GM18517 (cell line): ENCODE results near the gene RPUSD3.

Source experiments
- ATAC-seq: cut with Tn5 transposase; IDR thresholded peaks from one replicate; pipeline ENCODE4 v1.9.1; 2021; ENCODE audit warnings: mild to moderate bottlenecking, moderate library complexity; ENCODE audit not compliant: unreplicated experiment

The RPUSD3 gene

DNA sequence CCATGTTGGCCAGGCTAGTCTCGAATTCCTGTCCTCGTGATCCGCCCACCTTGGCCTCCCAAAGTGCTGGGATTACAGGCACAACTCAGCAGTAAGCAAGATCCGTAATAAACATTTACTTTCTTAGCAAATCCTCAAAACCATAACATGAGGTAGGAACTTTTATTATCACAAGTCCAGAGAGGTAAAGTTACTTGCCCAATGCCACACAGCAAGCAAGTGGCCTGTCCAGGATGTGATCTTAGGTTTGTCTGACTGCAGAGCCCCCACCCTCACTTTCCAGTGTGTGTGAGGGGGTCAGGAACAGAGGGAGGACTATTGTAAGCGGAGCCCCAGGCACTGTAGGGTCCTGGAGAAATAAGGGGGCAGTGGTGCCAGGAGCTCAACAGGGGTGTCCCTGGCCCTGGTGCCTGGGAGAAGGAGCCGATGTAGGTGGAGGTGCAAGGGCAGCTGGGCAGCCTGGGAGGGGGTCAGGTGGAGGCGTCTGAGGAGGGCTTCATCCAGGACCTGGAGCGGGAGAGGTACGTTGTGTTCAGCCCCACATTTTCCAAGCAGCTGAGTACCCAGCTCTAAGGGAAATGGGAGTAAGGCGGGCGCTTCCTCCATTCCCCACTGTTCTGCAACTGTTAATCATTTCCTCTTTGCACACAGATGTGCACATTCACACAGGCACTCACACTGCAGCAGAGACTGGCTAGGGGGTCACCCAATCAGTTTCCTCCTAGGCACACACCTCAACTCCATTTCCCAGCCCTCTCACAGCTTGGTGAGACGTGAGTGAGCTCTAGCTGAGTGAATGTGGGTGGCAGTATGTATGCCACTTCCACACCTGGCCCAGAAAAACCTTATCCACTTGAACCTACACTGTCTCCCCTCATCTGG, 5.9 kb downstream of the RPUSD3 start:
- no peak for ATAC-seq

- no peak for ATAC-seq
Measured at GRCh38 chr3:9834520-9835380, 9.1 kb downstream of the RPUSD3 start.

DNA sequence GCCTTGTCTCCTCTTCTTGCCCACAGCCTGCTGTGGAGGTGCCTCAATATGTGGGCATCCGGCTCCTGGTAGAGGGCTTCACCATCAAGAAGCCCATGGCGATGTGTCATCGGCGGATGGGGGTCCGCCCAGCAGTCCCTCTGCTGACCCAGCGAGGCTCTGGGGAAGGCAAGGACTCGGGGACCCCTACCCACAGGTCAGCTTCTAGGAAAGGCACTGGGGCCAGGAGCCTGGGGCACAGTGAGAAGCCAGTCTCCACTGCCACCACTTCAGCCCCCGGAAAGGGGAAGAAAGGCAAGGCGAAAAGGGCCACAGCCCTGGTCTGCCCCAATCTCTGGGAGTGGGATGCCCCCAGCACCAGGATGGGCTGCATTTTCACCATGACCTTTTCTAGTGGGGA, 10.7 kb downstream of the RPUSD3 start:
- no peak for ATAC-seq

DNA sequence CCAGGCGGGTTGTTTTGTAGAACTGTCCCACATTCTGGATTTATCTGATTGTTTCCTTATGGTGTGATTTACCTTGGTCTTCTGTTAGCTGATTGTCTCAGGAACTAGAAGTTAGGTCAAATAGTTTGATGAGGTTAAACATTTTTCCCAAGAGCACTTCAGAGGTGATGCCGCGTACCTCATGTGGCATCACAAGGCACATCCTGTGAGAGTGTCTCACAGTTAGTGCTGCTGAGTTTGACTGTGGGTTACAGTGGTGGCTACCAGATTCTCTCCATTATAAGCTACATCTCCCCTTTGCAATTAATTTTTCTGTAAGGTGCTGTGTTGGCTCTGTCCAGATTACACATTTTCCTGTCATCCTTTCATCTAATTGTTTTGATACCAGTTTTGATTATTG, 12.6 kb downstream of the RPUSD3 start:
- no peak for ATAC-seq

DNA sequence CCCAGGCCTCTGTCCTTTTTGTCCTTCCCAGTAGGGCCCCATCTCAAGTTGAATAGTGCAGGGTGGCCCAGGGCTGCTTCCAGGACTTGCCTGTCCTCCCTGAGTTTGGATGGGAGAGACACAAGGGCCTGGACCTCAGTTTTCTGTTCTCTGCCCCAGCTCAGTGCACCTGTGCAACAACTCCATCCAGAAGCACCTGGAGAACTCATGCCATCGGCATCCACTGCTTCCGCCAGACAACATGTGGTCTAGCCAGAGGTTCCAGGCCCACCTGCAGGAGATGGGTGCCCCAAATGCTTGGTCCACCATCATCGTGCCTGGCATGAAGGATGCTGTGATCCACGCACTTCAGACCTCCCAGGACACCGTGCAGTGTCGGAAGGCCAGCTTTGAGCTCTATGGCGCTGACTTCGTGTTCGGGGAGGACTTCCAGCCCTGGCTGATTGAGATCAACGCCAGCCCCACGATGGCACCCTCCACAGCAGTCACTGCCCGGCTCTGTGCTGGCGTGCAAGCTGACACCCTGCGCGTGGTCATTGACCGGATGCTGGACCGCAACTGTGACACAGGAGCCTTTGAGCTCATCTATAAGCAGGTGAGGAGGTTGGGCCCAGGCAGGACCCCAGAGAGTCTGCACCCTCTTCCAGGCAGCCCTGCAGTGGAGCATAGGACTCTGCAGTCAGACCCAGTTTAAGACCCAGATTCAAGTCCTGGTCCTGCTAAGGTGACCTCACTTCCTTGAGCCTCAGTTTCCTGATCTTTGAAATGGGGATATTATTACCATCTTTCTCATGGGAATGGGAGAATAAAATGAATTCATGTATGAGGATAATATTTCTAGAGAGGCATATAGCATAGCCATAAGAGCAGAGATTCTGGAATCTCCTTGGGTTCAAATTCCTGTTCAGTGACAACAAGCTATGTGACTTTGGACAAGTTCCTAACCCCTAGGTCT, 14.7 kb downstream of the RPUSD3 start:
- no peak for ATAC-seq

DNA sequence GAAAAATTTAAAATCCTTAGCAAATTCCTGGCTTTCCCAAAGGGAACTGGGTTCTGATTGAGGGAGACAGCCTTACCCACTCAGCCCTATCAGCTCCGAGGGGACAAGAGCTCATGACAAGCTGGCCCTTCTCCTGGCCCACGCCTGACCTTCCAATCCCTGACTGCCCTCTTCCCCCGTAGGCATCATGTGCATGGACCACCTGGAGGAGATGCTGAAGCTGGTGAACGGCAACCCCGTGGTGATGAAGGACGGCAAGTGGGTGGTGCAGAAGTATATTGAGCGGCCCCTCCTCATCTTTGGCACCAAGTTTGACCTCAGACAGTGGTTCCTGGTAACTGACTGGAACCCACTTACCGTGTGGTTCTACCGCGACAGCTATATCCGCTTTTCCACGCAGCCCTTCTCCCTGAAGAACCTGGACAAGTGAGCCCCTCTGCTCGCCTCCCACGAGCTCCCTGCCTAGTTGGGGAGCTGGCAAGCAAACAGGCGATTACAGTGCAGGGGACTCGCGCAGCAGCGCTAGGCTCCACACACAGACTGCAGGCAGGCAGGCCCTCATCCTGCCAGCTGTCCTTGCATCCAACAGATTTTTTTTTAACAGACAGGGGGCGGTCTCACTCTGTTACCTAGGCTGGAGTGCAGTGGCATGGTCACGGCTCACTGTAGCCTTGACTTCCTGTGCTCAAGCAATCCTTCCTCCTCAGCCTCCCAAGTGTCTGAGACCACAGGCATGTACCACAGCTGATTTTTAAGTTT, 16.8 kb downstream of the RPUSD3 start:
- no peak for ATAC-seq

DNA sequence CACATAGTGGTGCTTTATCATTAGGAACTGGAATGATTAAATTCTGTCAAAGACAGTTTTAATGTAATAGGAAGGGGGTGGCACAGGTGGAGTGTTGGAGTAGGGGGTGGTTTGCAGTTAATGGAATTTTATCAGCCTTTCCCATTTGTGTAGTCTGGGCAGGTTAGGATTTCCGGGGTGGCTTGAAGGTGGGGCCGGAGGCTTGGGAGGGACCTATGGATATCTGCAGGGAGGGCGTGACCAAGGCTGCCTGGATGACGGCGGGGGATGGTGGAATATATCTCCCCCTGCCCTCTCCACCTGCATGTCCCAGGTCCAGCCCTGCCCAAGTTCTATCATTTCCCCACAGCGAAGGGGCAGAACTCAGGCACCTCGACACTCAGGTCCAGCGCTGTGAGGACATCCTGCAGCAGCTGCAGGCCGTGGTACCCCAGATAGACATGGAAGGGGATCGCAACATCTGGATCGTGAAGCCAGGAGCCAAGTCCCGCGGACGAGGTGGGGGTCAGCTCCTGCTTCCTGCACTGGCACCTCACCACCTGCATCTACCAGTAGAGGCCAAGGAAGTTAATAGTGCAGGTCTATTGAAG, 18.3 kb downstream of the RPUSD3 start:
- ATAC-seq: no peak

- ATAC-seq: no peak
Measured at GRCh38 chr3:9820946-9821345, 22.9 kb downstream of the RPUSD3 start.

DNA sequence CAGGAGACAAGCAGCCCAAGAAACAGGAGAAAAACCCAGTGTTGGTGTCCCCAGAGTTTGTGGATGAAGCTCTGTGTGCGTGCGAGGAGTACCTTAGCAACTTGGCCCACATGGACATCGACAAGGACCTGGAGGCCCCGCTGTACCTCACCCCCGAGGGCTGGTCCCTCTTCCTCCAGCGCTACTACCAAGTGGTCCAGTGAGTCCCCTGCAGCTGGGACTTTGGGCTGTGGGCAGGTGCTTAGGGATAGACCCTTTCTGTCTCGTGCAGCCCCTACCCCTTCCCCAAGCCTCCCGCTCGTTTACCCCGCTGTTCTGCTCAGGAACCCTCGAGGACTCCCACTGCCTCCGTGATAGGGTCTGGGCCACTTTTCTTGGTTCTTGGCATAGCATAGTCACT, 23.3 kb downstream of the RPUSD3 start:
- no peak for ATAC-seq

DNA sequence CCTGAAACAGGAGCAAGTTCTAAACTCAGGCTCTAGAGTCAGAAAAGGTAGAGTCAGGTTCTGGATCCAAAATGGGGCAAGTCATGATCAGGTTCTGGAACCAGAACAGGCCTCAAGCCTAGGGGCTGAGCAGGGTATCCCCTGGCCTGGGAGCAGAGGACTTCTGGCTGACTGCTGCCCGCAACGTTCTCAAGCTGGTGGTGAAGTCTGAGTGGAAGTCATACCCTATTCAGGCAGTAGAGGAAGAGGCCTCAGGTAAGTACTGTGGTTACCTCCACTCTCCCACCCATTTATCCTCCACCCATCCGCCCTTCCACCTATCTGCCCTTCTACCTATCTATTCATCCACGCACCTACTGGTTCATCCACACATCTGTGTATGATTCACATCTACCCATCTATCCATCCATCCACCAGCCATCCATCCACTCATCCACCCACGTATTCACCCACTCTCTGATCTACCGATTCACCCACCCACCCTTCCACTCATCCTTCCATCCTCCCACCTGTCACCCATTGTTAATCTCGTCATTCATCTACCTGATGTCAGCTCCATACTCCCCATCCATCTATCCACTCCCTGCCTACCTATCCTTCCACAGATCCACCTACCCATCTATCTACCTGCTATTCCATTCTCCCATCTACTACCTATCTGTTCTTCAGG, 25.0 kb downstream of the RPUSD3 start:
- ATAC-seq: no peak

DNA sequence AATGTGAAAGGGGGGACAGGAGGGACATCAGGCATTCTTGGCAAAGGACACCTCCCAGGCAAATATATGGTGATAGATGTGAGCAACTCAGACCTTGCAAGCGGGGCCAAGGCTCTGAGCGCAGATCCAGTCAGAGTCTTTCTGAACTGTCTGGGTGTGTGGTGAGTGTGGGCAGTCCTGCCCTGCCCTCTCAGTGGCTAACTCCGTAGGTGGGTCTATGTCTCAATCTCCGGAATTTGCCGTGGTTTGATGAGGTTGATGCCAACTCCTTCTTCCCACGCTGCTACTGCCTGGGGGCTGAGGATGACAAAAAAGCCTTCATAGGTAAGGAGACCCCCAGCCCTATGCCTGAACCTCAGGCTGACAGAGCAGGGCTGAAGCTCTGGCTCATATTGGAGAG, 26.4 kb downstream of the RPUSD3 start:
- no peak for ATAC-seq

- ATAC-seq: no peak
Measured at GRCh38 chr3:9815986-9816385, 27.8 kb downstream of the RPUSD3 start.

GRCh38 chr3:9812870-9813483, 30.8 kb downstream of the RPUSD3 start:
- no peak for ATAC-seq

GRCh38 chr3:9810846-9811245, 33.0 kb downstream of the RPUSD3 start:
- no peak for ATAC-seq

GRCh38 chr3:9810433-9810770, 33.4 kb downstream of the RPUSD3 start:
- no peak for ATAC-seq

- ATAC-seq: no peak
Measured at GRCh38 chr3:9809615-9810432, 34.0 kb downstream of the RPUSD3 start, which contains the start of gene TTLL3. TSS of gene TTLL3 (plus strand) at chr3:9810262. CDS start at chr3:9810662, 400 bp downstream.

DNA sequence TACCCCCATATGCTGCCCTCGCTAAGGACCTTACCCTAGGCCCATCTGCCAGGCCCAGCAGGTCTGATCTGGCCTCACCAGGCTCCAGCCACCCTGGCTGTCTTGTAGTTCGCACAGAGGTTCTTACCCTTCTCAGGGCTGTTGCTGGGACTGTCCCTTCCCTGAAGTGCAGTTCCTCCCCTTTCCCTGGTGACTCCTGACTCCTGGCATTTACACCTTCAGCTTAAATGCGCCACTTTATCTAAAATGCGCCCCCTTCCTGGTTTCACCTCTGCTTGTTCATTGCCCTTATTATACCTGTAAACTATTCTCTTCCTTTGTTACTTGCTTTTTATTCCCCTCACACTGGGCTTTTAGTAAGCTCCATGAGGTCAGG, 34.6 kb downstream of the RPUSD3 start:
- ATAC-seq: no peak
